Activated T-helper 2 cell treated with anti-CD3 and anti-CD28 coated beads, Interferon-gamma antibody, Interleukin-2, Interleukin-4, amounts not matched to agents 10 μg/mL and 5 μg/mL and 100 μg/mL, durations not matched to agents 14 hours and 24 hours and 36 hours (primary cell): ENCODE data around the gene ABRACL. TPM values are rescaled to one million over a fixed set of nuclear protein-coding genes. Genes with fewer than 3 reads are reported as not detected.
"Not testable (repeated sequence)": the region's sequence is repeated elsewhere in the genome, so short reads cannot be mapped to it uniquely, and the experiment has no call there.

Experiments used
- DNase-seq: peaks from one replicate; pipeline ENCODE4 v3.0.0; 2021; ENCODE audit warnings: low spot score
- H3K27ac Mint-ChIP-seq: one replicate; pipeline ENCODE4 v1.8.0; 2021; ENCODE audit warnings: mixed read lengths
- H3K27me3 Mint-ChIP-seq: one replicate; pipeline ENCODE4 v1.8.0; 2021; ENCODE audit warnings: low read depth, mixed read lengths
- H3K36me3 Mint-ChIP-seq: one replicate; pipeline ENCODE4 v1.8.0; 2021; ENCODE audit warnings: low read depth, mixed read lengths
- H3K4me1 Mint-ChIP-seq: one replicate; pipeline ENCODE4 v1.8.0; 2021; ENCODE audit warnings: low read depth, mixed read lengths
- H3K4me3 Mint-ChIP-seq: one replicate; pipeline ENCODE4 v1.8.0; 2021; ENCODE audit warnings: low read depth, mild to moderate bottlenecking, moderate library complexity, mixed read lengths
- H3K9me3 Mint-ChIP-seq: one replicate; pipeline ENCODE4 v1.8.0; 2021; ENCODE audit warnings: mixed read lengths
- intact Hi-C: fragments of 100-400 bp; cut with micrococcal nuclease; formaldehyde crosslinking; loops from one replicate; pipeline ENCODE4 v1.15.1; 2023
- total RNA-seq: library from RNA; stranded (reverse); gene quantifications from 2 replicates; pipeline ENCODE4 v1.2.3, GENCODE V29; 2022

ABRACL gene
- total RNA-seq, 1 donor from 2014 or later = 161 TPM

DNA sequence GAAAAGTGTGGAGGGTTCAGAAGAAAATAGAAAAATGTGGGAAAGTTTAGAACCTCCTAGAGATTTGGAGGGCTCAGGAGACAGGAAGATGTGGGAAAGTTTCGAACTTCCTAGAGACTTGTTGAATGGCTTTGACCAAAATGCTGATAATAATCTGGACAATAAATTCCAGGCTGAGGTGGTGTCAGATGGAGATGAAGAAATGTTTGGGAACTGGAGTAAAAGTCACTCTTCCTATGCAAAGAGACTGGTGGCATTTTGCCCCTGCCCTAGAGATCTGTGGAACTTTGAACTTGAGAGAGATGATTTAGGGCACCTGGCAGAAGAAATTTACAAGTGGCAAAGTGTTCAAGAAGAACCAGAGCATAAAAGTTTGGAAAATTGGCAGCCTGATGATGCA lies 35.1 kb upstream of the ABRACL start:
- not testable (repeated sequence) for H3K27me3 Mint-ChIP-seq

GRCh38 chr6:138996524-138996923 lies 32.0 kb upstream of the ABRACL start:
- Mint-ChIP-seq H3K27ac (no peak overlapping the region), H3K27me3 (peaks cover 6% of the 10 kb centered on the region), H3K9me3 (no peaks in the 10 kb centered on the region), H3K36me3 (no peaks in the 10 kb centered on the region), H3K4me1 (no peaks in the 10 kb centered on the region), H3K4me3 (no peak overlapping the region)
- DNase-seq = no peak
- intact Hi-C loops = no loop called here

More for the DNA sequence above, 35.1 kb upstream of the ABRACL start:
- H3K4me3 Mint-ChIP-seq, DNase-seq, intact Hi-C loops, H3K36me3 Mint-ChIP-seq, H3K9me3 Mint-ChIP-seq, H3K27ac Mint-ChIP-seq, H3K4me1 Mint-ChIP-seq: not testable (repeated sequence)

DNA sequence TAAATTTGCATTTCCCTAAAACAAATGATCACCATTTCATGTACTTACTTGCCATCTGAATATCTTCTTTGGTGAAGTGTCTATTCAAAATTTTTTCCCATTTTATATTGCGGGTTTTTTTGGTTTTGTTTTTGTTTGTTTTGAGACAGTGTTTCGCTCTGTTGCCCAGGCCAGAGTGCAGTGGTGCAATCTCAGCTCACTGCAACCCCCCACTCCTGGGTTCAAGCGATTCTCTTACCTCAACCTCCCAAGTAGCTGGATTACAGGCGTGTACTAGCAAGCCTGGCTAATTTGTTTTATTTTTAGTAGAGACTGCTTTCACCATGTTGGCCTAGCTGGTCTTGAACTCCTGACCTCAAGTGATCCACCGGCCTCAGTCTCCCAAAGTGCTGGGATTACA lies 31.4 kb upstream of the ABRACL start:
- no peaks in the 10 kb centered on the region for H3K9me3 Mint-ChIP-seq
- peaks cover 6% of the 10 kb centered on the region for H3K27me3 Mint-ChIP-seq
- H3K4me3 Mint-ChIP-seq = no peak overlapping the region
- no peak for DNase-seq
- intact Hi-C loops = no loop called here
- H3K27ac Mint-ChIP-seq = no peak overlapping the region
- no peaks in the 10 kb centered on the region for H3K4me1 Mint-ChIP-seq
- no peaks in the 10 kb centered on the region for H3K36me3 Mint-ChIP-seq

- Mint-ChIP-seq H3K27ac (no peak overlapping the region), H3K4me3 (no peak overlapping the region), H3K9me3 (no peaks in the 10 kb centered on the region), H3K27me3 (peaks cover 6% of the 10 kb centered on the region), H3K4me1 (no peaks in the 10 kb centered on the region), H3K36me3 (no peaks in the 10 kb centered on the region)
- DNase-seq = no peak
- intact Hi-C loops = no loop called here
These were observed 28.4 kb upstream of the ABRACL start for GRCh38 chr6:138999949-139000725.

DNA sequence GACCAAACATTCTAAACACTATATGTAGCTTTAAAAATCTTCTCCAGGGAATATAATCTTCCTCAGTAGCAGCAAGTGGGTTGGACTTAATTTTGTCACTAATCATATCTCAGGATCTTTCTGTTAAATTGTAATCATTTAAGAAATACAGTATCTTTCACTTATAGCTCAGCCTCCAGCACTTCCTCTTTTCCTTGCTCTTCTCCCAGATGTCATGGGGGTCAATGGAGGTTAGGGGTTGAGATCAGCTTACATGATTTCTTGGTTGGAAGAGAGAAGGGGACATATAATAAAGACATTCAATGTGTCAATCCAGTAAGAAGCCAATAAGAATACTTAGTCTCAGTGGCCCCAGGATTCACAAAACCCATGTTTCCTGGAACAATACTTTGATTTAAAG lies 24.8 kb upstream of the ABRACL start:
- intact Hi-C loops = no loop called here
- Mint-ChIP-seq H3K4me1 (no peaks in the 10 kb centered on the region), H3K27me3 (peaks cover 6% of the 10 kb centered on the region), H3K4me3 (no peak overlapping the region), H3K9me3 (no peaks in the 10 kb centered on the region), H3K36me3 (no peaks in the 10 kb centered on the region), H3K27ac (no peak overlapping the region)
- DNase-seq = no peak

- Mint-ChIP-seq H3K4me3 (no peak overlapping the region), H3K4me1 (no peaks in the 10 kb centered on the region), H3K27ac (no peak overlapping the region)
These were observed 22.1 kb upstream of the ABRACL start for GRCh38 chr6:139006477-139006876.

DNA sequence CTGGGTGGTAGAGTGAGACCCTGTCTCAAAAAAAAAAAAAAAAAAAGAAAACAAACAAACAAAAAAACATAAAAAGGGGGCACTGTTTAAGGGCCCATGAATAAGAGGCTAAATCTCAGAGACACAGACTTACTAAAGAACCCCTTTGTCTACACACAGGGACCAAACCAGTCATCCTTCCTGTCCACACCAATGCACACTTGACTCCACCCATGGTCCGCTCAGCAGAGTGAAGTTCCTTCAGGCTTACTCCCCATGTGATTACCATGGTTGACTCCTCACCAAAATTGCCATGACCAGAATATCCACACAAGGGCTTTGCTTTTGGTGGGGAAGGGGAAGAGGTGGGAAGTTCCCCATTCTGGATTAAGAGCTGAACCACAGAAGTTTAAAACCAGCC lies 21.1 kb upstream of the ABRACL start:
- no peak for DNase-seq
- Mint-ChIP-seq H3K4me3 (no peak overlapping the region), H3K36me3 (no peaks in the 10 kb centered on the region), H3K9me3 (no peaks in the 10 kb centered on the region), H3K27me3 (peaks cover 6% of the 10 kb centered on the region), H3K4me1 (no peaks in the 10 kb centered on the region), H3K27ac (no peak overlapping the region)
- intact Hi-C loops = no loop called here

More at GRCh38 chr6:139006477-139006876, 22.1 kb upstream of the ABRACL start:
- intact Hi-C loops = no loop called here
- peaks cover 6% of the 10 kb centered on the region for H3K27me3 Mint-ChIP-seq
- no peaks in the 10 kb centered on the region for H3K9me3 Mint-ChIP-seq
- DNase-seq = no peak
- H3K36me3 Mint-ChIP-seq = no peaks in the 10 kb centered on the region

- Mint-ChIP-seq H3K4me3 (no peak overlapping the region), H3K27me3 (peaks cover 8% of the 10 kb centered on the region), H3K36me3 (no peaks in the 10 kb centered on the region), H3K9me3 (no peaks in the 10 kb centered on the region), H3K4me1 (no peaks in the 10 kb centered on the region), H3K27ac (no peak overlapping the region)
- DNase-seq = no peak
- intact Hi-C loops = no loop called here
These were observed 20.4 kb upstream of the ABRACL start for GRCh38 chr6:139008117-139008516.

GRCh38 chr6:139010674-139011073 lies 17.9 kb upstream of the ABRACL start:
- Mint-ChIP-seq H3K27ac (no peak overlapping the region), H3K9me3 (no peaks in the 10 kb centered on the region), H3K4me1 (no peaks in the 10 kb centered on the region), H3K4me3 (no peak overlapping the region), H3K36me3 (no peaks in the 10 kb centered on the region), H3K27me3 (peaks cover 11% of the 10 kb centered on the region)
- intact Hi-C loops = no loop called here
- DNase-seq = no peak

DNA sequence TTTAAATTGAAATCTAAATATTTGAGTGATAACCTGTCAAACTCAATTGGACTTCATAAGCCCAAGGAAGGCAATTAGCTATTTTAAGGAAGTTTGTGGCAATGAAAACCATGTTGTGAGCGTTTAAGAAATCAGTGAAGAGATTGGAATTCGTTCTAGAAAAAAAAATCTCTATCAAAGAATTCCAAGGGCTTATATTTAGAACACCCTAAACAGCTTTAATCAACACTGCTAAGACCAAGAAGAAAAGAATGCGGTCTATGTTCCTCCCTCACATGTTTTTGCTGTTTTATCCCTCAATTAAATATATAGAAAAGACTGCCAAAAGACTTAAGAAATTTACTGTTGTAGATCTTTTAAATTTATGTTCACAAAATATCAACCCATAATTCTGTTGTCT lies 16.6 kb upstream of the ABRACL start:
- Mint-ChIP-seq H3K4me1 (no peaks in the 10 kb centered on the region), H3K9me3 (no peaks in the 10 kb centered on the region), H3K36me3 (no peaks in the 10 kb centered on the region), H3K27me3 (peaks cover 11% of the 10 kb centered on the region), H3K4me3 (no peak overlapping the region), H3K27ac (no peak overlapping the region)
- DNase-seq = no peak
- intact Hi-C loops = no loop called here

DNA sequence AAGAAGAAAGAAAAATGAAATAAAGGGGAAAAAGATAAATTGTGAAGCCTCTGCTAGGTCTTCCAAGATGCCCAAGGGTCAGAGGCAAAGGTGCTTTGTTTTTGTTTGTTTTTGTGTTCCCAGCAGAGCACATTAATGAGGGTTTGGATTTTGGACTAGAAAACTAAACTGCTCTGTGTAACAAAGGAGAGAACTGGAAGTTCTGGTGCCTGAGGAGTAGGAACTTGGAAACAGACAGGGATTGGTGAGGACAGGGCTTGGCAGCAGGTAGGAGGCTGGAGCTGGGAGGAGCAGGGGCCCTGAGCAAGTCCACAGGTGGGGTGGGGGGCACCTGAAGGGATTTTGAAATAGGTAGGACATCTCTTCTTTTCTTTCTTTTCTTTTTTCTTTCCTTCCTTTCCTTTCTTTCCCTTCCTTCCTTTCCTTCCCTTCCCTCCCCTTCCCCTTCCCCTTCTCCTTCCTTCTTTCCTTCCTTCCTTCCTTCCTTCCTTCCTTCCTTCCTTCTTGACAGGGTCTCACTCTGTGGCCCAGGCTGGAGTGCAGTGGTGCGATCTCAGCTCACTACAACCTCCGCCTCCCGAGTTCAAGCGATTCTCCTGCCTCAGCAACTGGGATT lies 15.3 kb upstream of the ABRACL start:
- no peaks in the 10 kb centered on the region for H3K4me1 Mint-ChIP-seq
- intact Hi-C loops = no loop called here
- H3K36me3 Mint-ChIP-seq = no peaks in the 10 kb centered on the region
- no peaks in the 10 kb centered on the region for H3K9me3 Mint-ChIP-seq
- no peak for DNase-seq
- no peak overlapping the region for H3K27ac Mint-ChIP-seq
- peaks cover 9% of the 10 kb centered on the region for H3K27me3 Mint-ChIP-seq
- H3K4me3 Mint-ChIP-seq = no peak overlapping the region

GRCh38 chr6:139014945-139015344 lies 13.6 kb upstream of the ABRACL start:
- intact Hi-C loops = no loop called here

DNA sequence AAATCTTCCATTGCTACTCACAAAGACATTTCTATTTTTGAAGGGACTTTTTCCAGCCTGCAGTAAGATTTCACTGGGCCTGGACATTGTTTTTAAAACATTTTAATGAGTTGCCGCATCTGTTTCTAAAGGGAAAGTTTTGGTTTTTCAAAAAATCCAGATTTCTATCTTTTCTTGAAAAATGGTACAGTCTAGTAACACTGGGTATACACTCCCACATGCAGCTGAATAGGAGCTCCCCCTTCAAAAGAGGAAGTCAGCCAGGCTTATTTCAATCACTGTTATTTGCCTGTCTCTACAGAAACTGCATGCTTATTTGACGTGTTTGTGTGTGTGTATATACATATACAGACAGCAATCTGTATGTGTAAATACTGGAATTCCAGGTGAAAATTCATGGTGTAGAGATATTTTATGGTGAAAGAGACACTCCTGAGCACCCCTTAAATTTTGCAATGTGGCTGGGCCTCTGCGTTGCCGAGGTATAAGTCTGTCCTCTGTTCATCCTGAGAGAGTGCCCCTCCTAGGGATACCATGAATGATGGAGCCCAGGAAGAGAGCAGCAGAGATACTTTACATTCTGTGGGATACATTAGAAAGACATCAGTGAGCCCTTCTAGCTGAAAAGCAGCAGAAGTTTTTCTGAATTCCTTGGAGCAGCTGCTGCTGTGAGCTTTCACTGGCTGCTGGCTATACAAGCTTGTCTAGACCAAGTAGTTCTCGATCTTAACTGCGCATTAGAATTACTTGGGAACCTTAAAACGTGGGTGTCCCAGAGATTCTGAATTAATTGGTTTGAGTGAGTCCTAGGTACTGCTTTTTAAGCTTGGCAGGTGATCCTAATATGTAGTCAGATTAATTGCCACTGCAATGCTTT lies 12.0 kb upstream of the ABRACL start:
- no peaks in the 10 kb centered on the region for H3K36me3 Mint-ChIP-seq
- no peaks in the 10 kb centered on the region for H3K9me3 Mint-ChIP-seq
- H3K4me1 Mint-ChIP-seq = no peaks in the 10 kb centered on the region
- peaks cover 9% of the 10 kb centered on the region for H3K27me3 Mint-ChIP-seq
- H3K27ac Mint-ChIP-seq = no peak overlapping the region
- intact Hi-C loops = no loop called here
- DNase-seq = no peak
- H3K4me3 Mint-ChIP-seq = no peak overlapping the region

More at GRCh38 chr6:139014945-139015344, 13.6 kb upstream of the ABRACL start:
- H3K36me3 Mint-ChIP-seq = no peaks in the 10 kb centered on the region
- H3K9me3 Mint-ChIP-seq = no peaks in the 10 kb centered on the region
- no peak overlapping the region for H3K27ac Mint-ChIP-seq
- DNase-seq = no peak
- H3K4me3 Mint-ChIP-seq = no peak overlapping the region
- H3K4me1 Mint-ChIP-seq = no peaks in the 10 kb centered on the region
- peaks cover 9% of the 10 kb centered on the region for H3K27me3 Mint-ChIP-seq
